ENCODE data around the gene NXPH2. TPM values are rescaled to one million over a fixed set of nuclear protein-coding genes. Genes with fewer than 3 reads are reported as not detected.

Gene NXPH2
- total RNA-seq = 25.7 TPM

DNA sequence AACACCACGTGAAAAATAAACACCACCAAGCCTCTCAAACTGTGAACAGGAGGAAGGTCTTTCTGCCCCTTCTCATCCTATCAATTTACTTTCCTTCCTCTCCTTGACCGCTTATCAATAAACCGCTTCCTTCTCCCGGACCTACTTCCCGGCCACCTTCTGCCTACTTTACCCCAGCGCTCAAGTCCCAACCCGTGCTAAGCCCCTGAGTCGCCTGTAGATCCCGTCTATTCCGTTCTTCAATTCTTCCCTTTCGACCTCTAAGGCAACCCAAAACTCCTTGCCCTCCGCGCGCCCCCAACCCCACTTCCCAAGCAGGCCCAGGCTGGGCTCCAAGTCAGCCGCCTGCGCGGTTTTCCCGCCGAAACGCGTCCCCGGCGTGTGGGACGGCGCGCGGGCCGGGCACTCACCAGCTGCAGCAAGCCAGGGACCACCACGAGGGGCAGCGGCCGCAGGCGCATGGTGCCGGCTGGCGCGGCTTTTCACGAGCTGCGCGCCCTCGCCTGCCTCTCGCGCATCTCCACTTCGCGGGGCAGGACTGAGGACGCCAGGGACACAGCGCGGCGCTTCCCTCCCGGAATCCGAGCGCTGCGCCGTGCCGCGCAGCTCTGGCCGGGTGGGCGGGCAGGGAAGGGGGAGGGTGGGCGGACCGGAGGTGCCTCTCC, at the start of gene NXPH2:
Gene NXPH2, minus strand, starts transcription at position 610 of the 665 bp plus-strand sequence. Its CDS starts 149 bp downstream, at position 461.
- FAIRE-seq = no peak
- DNase-seq (ENCODE audit: low spot score in 2 of 2) = peak in 1 of 2 donors; percentile 18

GRCh38 chr2:138829326-138829919, 49.2 kb upstream of the NXPH2 start:
- DNase-seq (ENCODE audit: low spot score in 2 of 2) (no peak), FAIRE-seq (no peak)

DNA sequence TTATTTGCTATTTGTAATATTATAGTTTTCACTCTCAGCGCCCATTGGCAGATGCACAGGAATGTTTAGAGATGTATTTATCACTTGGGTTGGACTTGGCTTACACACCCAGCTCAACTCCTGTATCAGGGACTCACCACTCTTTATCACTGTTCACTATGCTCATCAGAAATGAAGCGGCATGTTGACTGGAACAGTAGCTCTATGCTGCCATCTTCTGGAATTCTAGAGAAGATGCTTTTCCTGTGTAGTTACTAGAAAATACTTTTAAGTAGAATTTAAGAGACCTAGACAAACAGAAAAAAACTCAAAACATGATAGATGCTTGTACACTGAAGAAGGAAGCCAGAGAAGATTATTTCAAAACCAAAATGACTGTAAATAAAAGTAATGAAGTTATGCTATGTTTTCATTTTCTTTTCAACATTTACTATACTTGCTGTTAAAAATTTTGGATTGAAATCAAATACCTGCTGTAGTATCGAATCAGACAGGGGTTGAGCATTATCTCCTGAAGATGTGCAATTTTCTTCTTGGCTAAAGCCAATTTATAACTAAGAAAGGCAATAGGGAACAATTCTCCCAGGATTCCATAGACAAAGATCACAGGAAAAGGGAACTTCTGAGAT, 47.4 kb upstream of the NXPH2 start:
- DNase-seq (ENCODE audit: low spot score in 2 of 2) (peak in 1 of 2 donors; percentile 13), FAIRE-seq (peak; percentile 89)

GRCh38 chr2:138823666-138824065, 43.5 kb upstream of the NXPH2 start:
- DNase-seq (ENCODE audit: low spot score in 2 of 2) (no peak), FAIRE-seq (no peak)

GRCh38 chr2:138819964-138820363, 39.8 kb upstream of the NXPH2 start:
- FAIRE-seq = no peak
- no peak for DNase-seq (ENCODE audit: low spot score in 2 of 2)

GRCh38 chr2:138818556-138818955, 38.4 kb upstream of the NXPH2 start:
- DNase-seq (ENCODE audit: low spot score in 2 of 2) (no peak), FAIRE-seq (no peak)

- DNase-seq (ENCODE audit: low spot score in 2 of 2) = no peak
Observed at GRCh38 chr2:138814123-138814898, 34.1 kb upstream of the NXPH2 start.

GRCh38 chr2:138811431-138811830, 31.2 kb upstream of the NXPH2 start:
- FAIRE-seq = no peak
- no peak for DNase-seq (ENCODE audit: low spot score in 2 of 2)

More at GRCh38 chr2:138814123-138814898, 34.1 kb upstream of the NXPH2 start:
- FAIRE-seq = no peak

- DNase-seq (ENCODE audit: low spot score in 2 of 2) = no peak
- no peak for FAIRE-seq
Observed at GRCh38 chr2:138794724-138795123, 14.5 kb upstream of the NXPH2 start.

GRCh38 chr2:138787053-138787666, 7.0 kb upstream of the NXPH2 start:
- peak in 1 of 2 donors; percentile 14 for DNase-seq (ENCODE audit: low spot score in 2 of 2)
- FAIRE-seq = no peak

DNA sequence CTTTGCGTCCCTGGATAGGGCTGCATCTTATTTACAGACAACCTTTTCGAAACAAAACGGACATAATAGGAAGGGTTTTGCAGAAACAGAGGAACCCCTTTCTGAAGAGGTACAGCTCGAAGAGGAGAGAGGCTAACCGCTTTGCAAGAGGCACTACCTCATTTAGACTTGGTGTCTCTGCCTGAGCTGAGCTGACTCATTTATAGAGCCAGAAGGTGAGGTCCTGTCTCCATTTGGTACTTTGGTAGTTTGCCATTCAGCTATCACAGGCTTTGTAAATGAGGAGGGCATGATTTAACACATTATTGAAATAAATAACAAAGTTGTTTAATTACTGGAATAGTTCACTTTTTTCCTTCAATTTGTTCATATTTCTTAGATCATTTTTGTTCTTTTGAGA, 2.2 kb upstream of the NXPH2 start:
- FAIRE-seq (no peak), DNase-seq (ENCODE audit: low spot score in 2 of 2) (no peak)

DNA sequence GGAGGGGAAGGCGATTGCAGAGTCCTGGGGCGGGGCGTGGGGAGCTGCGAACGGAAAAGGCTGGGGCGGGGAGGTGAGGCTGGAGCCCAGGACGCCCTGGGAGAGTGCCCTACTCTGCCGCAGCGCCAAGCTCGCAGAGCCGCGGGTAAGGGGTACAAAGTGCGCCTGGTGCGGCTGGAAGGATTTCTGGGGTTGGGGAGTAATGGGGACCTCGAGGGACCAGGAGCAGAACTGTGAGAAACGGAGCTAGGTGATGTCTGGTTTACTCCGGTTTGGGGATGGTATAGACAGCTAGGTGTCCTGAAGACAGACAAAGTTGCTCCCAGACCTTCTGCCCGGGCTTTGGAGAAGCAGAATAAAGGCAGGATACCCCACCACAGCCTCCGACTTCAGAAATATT, 718 bp upstream of the NXPH2 start:
- no peak for FAIRE-seq
- DNase-seq (ENCODE audit: low spot score in 2 of 2) = no peak

- peak in 1 of 2 donors; percentile 12 for DNase-seq (ENCODE audit: low spot score in 2 of 2)
- no peak for FAIRE-seq
Observed at GRCh38 chr2:138780446-138780880, 273 bp upstream of the NXPH2 start.

DNA sequence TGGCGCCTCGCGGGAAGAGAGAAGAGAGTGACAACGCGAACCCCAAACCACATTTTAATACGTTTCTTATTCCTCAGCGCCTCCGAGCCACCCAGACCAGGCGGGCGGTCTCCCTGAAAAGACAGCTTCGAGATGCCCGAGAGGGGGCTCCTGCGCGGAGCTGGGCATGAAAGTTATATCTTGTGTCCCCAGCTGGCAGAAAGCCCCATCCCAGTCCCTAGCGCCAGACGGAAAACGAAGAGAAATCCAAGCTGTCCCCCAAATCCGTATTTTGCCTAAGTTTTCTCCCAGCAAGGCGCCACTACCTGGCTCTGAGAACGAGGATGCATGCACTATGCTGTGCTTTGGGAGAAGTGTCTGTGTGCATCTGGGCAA, 797 bp downstream of the NXPH2 start:
- DNase-seq (ENCODE audit: low spot score in 2 of 2) (no peak), FAIRE-seq (no peak)

DNA sequence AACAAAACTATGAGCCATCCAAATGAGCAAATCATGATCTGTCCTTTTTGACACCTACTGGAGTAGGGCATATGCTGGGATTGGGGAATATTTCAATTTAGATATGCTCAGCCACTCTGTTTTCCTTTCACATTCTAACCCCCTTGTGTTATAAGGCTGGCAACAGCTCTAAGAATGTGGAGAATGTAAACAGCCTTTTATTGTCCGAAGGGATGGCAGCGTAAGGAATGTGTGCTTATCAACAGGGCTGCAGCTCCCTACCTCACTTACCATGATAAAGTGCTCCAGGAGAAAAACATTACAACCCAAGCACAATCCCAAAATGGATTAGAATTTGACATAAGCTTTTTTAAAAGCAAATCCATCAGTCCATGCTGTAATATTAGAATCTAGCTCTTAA, 2.2 kb downstream of the NXPH2 start:
- FAIRE-seq (no peak), DNase-seq (ENCODE audit: low spot score in 2 of 2) (no peak)

GRCh38 chr2:138775736-138776135, 4.5 kb downstream of the NXPH2 start:
- no peak for FAIRE-seq
- no peak for DNase-seq (ENCODE audit: low spot score in 2 of 2)

GRCh38 chr2:138771534-138771933, 8.7 kb downstream of the NXPH2 start:
- FAIRE-seq (no peak), DNase-seq (ENCODE audit: low spot score in 2 of 2) (no peak)

DNA sequence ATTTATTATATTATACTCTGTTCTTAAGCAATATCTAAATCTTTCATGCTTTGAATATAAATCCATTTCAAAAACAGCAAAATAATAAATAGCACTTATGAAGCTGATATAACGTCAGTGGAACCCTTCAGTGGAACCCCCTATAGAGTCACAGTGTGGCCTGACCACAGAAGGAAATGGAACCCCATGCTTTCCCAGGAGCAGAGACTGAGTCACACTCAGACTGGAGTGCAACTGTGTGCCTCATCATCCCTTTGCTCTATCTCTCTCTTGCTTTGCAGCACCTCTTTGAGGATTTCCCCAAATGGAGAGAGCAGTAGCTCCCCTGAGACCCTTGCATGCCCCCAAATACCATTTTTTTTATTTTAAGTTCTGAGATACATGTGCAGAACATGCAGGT, 13.1 kb downstream of the NXPH2 start:
- no peak for FAIRE-seq
- DNase-seq (ENCODE audit: low spot score in 2 of 2) = no peak

GRCh38 chr2:138766464-138766863, 13.7 kb downstream of the NXPH2 start:
- FAIRE-seq (no peak), DNase-seq (ENCODE audit: low spot score in 2 of 2) (no peak)

GRCh38 chr2:138763971-138764370, 16.2 kb downstream of the NXPH2 start:
- FAIRE-seq (no peak), DNase-seq (ENCODE audit: low spot score in 2 of 2) (no peak)

GRCh38 chr2:138762533-138762932, 17.7 kb downstream of the NXPH2 start:
- DNase-seq (ENCODE audit: low spot score in 2 of 2) (no peak), FAIRE-seq (no peak)
